Neural crest cell (in vitro differentiated cells): Measurements from ENCODE around the gene CSRNP2. TPM values are rescaled to one million over a fixed set of nuclear protein-coding genes. Genes with fewer than 3 reads are reported as not detected.
A peak's percentile ranks its signal among the peaks of the same experiment; 100 is the strongest.

Source experiments
- DNase-seq: peaks from one replicate; pipeline ENCODE4 v3.0.0; 2021; ENCODE audit warnings: low read depth, mixed read lengths, low spot score
- H3K27ac Mint-ChIP-seq: one replicate; pipeline ENCODE4 v1.8.0; 2021; ENCODE audit warnings: mild to moderate bottlenecking, mixed read lengths; ENCODE audit not compliant: unreplicated experiment
- H3K27me3 Mint-ChIP-seq: 2 replicates; pipeline ENCODE4 v1.8.0; 2021; ENCODE audit warnings: low read depth, mild to moderate bottlenecking, mixed read lengths
- H3K36me3 Mint-ChIP-seq: 2 replicates; pipeline ENCODE4 v1.8.0; 2021; ENCODE audit warnings: low read depth, mild to moderate bottlenecking, mixed read lengths
- H3K4me1 Mint-ChIP-seq: 2 replicates; pipeline ENCODE4 v1.8.0; 2021; ENCODE audit warnings: mixed read lengths
- H3K4me3 Mint-ChIP-seq: one replicate; pipeline ENCODE4 v1.8.0; 2021; ENCODE audit warnings: mild to moderate bottlenecking, mixed read lengths
- H3K9me3 Mint-ChIP-seq: 2 replicates; pipeline ENCODE4 v1.8.0; 2021; ENCODE audit warnings: mixed read lengths
- total RNA-seq: library from RNA; stranded (reverse); gene quantifications from 2 replicates; pipeline ENCODE4 v1.2.1, GENCODE V29; 2021
- TF ChIP-seq, protein P1 (sequence below): fragments of 200-600 bp; sonication (generic); conservative IDR thresholded peaks from 2 replicates; pipeline ENCODE4 v1.5.0; 2021; ENCODE audit warnings: antibody characterized with exemption, mild to moderate bottlenecking

The CSRNP2 gene
- total RNA-seq, 1 donor from 2014 or later = 55.2 TPM

DNA sequence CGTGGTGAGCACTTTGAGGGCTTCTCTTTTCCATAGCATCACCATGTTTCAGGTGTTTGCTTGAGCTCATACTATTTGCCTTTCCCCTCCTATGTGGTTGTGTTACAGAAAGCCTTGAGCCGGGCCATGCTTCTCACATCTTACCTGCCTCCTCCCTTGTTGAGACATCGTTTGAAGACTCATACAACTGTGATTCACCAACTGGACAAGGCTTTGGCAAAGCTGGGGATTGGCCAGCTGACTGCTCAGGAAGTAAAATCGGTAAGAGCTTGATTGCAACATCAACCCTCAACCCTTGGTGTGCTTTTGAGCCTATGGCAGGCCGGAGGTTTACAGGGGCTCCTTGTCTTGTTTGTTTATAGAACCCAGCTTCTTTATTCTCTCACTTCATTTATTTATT is 27.2 kb downstream of the CSRNP2 start:
- no peaks in the 10 kb centered on the region for H3K27me3 Mint-ChIP-seq
- no peaks in the 10 kb centered on the region for H3K4me1 Mint-ChIP-seq
- H3K36me3 Mint-ChIP-seq = peaks cover 14% of the 10 kb centered on the region
- no peak overlapping the region for H3K4me3 Mint-ChIP-seq
- no peaks in the 10 kb centered on the region for H3K9me3 Mint-ChIP-seq
- no peak overlapping the region for H3K27ac Mint-ChIP-seq
- DNase-seq = no peak
- TF ChIP-seq, protein P1, sequence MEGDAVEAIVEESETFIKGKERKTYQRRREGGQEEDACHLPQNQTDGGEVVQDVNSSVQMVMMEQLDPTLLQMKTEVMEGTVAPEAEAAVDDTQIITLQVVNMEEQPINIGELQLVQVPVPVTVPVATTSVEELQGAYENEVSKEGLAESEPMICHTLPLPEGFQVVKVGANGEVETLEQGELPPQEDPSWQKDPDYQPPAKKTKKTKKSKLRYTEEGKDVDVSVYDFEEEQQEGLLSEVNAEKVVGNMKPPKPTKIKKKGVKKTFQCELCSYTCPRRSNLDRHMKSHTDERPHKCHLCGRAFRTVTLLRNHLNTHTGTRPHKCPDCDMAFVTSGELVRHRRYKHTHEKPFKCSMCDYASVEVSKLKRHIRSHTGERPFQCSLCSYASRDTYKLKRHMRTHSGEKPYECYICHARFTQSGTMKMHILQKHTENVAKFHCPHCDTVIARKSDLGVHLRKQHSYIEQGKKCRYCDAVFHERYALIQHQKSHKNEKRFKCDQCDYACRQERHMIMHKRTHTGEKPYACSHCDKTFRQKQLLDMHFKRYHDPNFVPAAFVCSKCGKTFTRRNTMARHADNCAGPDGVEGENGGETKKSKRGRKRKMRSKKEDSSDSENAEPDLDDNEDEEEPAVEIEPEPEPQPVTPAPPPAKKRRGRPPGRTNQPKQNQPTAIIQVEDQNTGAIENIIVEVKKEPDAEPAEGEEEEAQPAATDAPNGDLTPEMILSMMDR = no peak

GRCh38 chr12:51055060-51055459 is 28.3 kb downstream of the CSRNP2 start:
- Mint-ChIP-seq H3K9me3 (no peaks in the 10 kb centered on the region), H3K4me3 (no peak overlapping the region), H3K4me1 (no peaks in the 10 kb centered on the region), H3K27ac (no peak overlapping the region), H3K27me3 (no peaks in the 10 kb centered on the region), H3K36me3 (peaks cover 14% of the 10 kb centered on the region)
- TF ChIP-seq, protein P1 = no peak
- no peak for DNase-seq

- H3K4me1 Mint-ChIP-seq = peaks cover 29% of the 10 kb centered on the region
- no peaks in the 10 kb centered on the region for H3K9me3 Mint-ChIP-seq
- no peak overlapping the region for H3K4me3 Mint-ChIP-seq
- peak overlapping the region; percentile 15 for H3K27ac Mint-ChIP-seq
- no peaks in the 10 kb centered on the region for H3K27me3 Mint-ChIP-seq
- H3K36me3 Mint-ChIP-seq = peaks cover 7% of the 10 kb centered on the region
- TF ChIP-seq, protein P1 = no peak
- no peak for DNase-seq
Observed at GRCh38 chr12:51051787-51052186, 31.6 kb downstream of the CSRNP2 start.

GRCh38 chr12:51049525-51049924 is 33.9 kb downstream of the CSRNP2 start:
- TF ChIP-seq, protein P1 = no peak
- peaks cover 32% of the 10 kb centered on the region for H3K4me1 Mint-ChIP-seq
- H3K4me3 Mint-ChIP-seq = peak overlapping the region; percentile 97
- no peak for DNase-seq
- peaks cover 4% of the 10 kb centered on the region for H3K36me3 Mint-ChIP-seq
- H3K27ac Mint-ChIP-seq = no peak overlapping the region
- H3K27me3 Mint-ChIP-seq = no peaks in the 10 kb centered on the region
- H3K9me3 Mint-ChIP-seq = no peaks in the 10 kb centered on the region

DNA sequence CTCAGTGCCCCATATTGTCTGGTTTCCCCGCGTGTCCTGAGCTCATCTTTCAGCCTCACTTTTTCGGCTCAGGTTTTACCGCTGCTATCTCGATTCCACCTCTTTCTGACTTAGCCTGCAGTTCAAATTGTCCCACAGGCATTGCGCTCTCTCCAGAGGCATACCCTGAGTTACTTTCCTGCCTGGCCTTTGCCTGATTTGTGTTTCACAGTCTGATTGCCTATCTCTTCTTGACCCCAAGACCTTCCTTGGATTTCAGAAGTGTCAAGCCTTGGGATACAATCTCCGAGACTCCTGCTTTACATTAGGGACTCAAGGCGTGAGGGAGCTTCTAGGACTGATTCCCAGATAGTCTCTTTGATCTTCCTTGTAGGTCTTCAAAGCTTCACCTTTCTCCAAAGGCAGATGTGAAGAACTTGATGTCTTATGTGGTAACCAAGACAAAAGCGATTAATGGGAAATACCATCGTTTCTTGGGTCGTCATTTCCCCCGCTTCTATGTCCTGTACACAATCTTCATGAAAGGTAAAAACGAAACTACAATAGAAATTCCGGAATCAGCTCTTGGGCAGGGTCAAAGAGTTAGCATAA is 34.6 kb downstream of the CSRNP2 start:
- no peak for DNase-seq
- TF ChIP-seq, protein P1 = no peak
- Mint-ChIP-seq H3K9me3 (no peaks in the 10 kb centered on the region), H3K36me3 (peaks cover 4% of the 10 kb centered on the region), H3K27ac (peak overlapping the region; percentile 95), H3K27me3 (no peaks in the 10 kb centered on the region), H3K4me1 (peaks cover 32% of the 10 kb centered on the region), H3K4me3 (peak overlapping the region; percentile 97)
